ENCODE data around the gene CORO1A. TPM values are rescaled to one million over a fixed set of nuclear protein-coding genes. Genes with fewer than 3 reads are reported as not detected.
A peak's percentile ranks its signal among the peaks of the same experiment; 100 is the strongest.

CORO1A gene
- total RNA-seq, 1 experiment from 2014 or later = 3.7 TPM

GRCh38 chr16:30184096-30184890 lies 891 bp downstream of the CORO1A start:
- no peak for DNase-seq (ENCODE audit: low read depth, low spot score)
- BruUV-seq (replicated peaks) = no TSS peak
- peaks cover 6% of the 10 kb centered on the region for H3K4me1 ChIP-seq (ENCODE audit: control insufficient read depth, insufficient read depth, low read length)
- intact Hi-C loops (cut with micrococcal nuclease; ENCODE audit: unreplicated experiment) (no loop called here), in situ Hi-C loops (cut with HindIII; ENCODE audit: low pct_unique_long_range_greater_than_20kb, low sequenced_read_pairs) (no loop called here)
- no peaks in the 10 kb centered on the region for H3K9me3 ChIP-seq (ENCODE audit: control insufficient read depth, insufficient read depth, low read depth, low read length)
- no peaks in the 10 kb centered on the region for H3K36me3 ChIP-seq (ENCODE audit: control insufficient read depth, insufficient read depth, low read length)
- H3K27ac ChIP-seq (ENCODE audit: low read length) = no peak overlapping the region
- no peak for ATAC-seq
- H3K27me3 ChIP-seq (ENCODE audit: control insufficient read depth, insufficient read depth, low read length) = no peaks in the 10 kb centered on the region
- peak overlapping the region; percentile 56 to 62 for H3K4me3 ChIP-seq (ENCODE audit: low read depth in 2 of 2, low read length in 2 of 2)
- POLR2A ChIA-PET = no interaction called here
- TF ChIP-seq REST (IDR thresholded peaks at IDR 0.05; ENCODE audit: insufficient read depth in 1 of 2, low read depth in 2 of 2, low read length in 1 of 2) (no peak), TCF7L2 (IDR thresholded peaks at IDR 0.05; ENCODE audit: low read depth, low read length) (no peak), POLR2AphosphoS5 (IDR thresholded peaks at IDR 0.05; ENCODE audit: low read depth, low read length) (no peak), CTCF (IDR thresholded peaks at IDR 0.05) (no peak), SIN3A (IDR thresholded peaks at IDR 0.05; ENCODE audit: borderline replicate concordance, insufficient read depth, low read depth, low read length) (no peak)
- CTCF ChIA-PET = no interaction called here

GRCh38 chr16:30184891-30185682 lies 1.7 kb downstream of the CORO1A start:
- no peaks in the 10 kb centered on the region for H3K9me3 ChIP-seq (ENCODE audit: control insufficient read depth, insufficient read depth, low read depth, low read length)
- DNase-seq (ENCODE audit: low read depth, low spot score) (no peak), ATAC-seq (no peak)
- POLR2A ChIA-PET = interaction anchor here (0.6 kb wide), 1 partner anchor 264 kb away, joined by 4 read pairs; no protein-coding TSS in a partner anchor
- H3K27me3 ChIP-seq (ENCODE audit: control insufficient read depth, insufficient read depth, low read length) = no peaks in the 10 kb centered on the region
- peaks cover 6% of the 10 kb centered on the region for H3K4me1 ChIP-seq (ENCODE audit: control insufficient read depth, insufficient read depth, low read length)
- no peak overlapping the region for H3K4me3 ChIP-seq (ENCODE audit: low read depth in 2 of 2, low read length in 2 of 2)
- no TSS peak for BruUV-seq (replicated peaks)
- intact Hi-C loops (cut with micrococcal nuclease; ENCODE audit: unreplicated experiment) (no loop called here), in situ Hi-C loops (cut with HindIII; ENCODE audit: low pct_unique_long_range_greater_than_20kb, low sequenced_read_pairs) (no loop called here)
- no peak for TF ChIP-seq POLR2AphosphoS5 (IDR thresholded peaks at IDR 0.05; ENCODE audit: low read depth, low read length)
- H3K27ac ChIP-seq (ENCODE audit: low read length) = no peak overlapping the region
- H3K36me3 ChIP-seq (ENCODE audit: control insufficient read depth, insufficient read depth, low read length) = no peaks in the 10 kb centered on the region
- CTCF ChIA-PET = interaction anchor here (1.5 to 1.7 kb wide), 2 partner anchors 42 to 93 kb away, joined by 4 read pairs; partner anchors contain the start of gene TBX6
